ENCODE measurements around the gene CKAP2. TPM values are rescaled to one million over a fixed set of nuclear protein-coding genes. Genes with fewer than 3 reads are reported as not detected.
"Not testable (repeated sequence)": the region's sequence is repeated elsewhere in the genome, so short reads cannot be mapped to it uniquely, and the experiment has no call there.

CKAP2 gene
- 9.5 TPM for total RNA-seq

DNA sequence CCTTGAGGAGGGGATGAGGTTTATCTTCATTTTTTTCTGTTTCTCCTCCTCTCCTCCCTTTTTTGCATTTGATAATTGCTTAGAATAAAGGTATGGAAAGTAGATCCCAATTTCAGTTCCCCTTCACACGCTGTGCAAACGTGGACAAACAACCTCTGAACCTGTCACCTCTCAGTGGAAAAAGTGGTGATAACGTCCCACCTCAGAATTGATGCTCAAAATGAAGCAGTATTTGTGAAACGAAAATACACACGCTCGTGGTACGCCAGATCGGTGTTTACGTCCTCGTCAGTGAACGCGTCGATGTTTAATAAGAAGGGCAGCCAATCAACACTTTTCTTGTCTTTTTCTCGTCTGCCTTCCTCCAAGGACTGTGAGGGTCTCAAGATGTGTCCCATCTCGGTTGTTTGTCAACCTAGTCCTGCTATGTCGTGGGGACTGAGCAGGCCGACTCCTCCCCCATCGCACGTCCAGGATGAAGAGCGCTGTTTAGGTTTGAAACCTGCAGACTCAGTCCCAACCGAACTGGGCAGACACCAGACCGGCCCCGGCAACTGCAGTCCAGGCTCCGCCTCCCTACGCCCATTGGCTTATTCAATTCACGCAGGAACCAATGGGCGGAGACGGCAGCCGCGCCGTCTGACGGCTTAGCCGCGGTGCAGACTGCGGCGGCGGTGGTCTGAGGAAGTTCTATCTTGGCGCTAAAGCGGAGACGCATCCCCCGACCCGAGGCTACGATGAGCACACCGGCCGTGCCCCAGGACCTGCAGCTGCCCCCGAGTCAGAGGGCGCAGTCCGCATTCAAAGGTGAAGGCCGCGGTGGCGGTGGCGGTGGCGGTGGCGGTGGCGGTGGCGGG lies at the start of gene CKAP2:
TSS of gene CKAP2 (plus strand) at position 659 of the 857 bp plus-strand sequence. CDS start at position 738, 79 bp downstream.
- intact Hi-C loops (cut with DNase I), result no loop called here
- ATAC-seq (peak; percentile 97), DNase-seq (ENCODE audit: low spot score) (peak; percentile 94)

GRCh38 chr13:52405767-52406494 lies 49.3 kb upstream of the CKAP2 start, which contains the start of gene THSD1:
Gene THSD1, minus strand, starts transcription at chr13:52406172. Its CDS starts 3,572 bp downstream, at chr13:52402600.
- DNase-seq (ENCODE audit: low spot score) (peak; percentile 77), ATAC-seq (peak; percentile 91)
- intact Hi-C loops (cut with DNase I), result no loop called here

GRCh38 chr13:52406629-52407028 lies 48.6 kb upstream of the CKAP2 start:
- intact Hi-C loops (cut with DNase I), result no loop called here
- DNase-seq (ENCODE audit: low spot score), result no peak
- no peak for ATAC-seq

DNA sequence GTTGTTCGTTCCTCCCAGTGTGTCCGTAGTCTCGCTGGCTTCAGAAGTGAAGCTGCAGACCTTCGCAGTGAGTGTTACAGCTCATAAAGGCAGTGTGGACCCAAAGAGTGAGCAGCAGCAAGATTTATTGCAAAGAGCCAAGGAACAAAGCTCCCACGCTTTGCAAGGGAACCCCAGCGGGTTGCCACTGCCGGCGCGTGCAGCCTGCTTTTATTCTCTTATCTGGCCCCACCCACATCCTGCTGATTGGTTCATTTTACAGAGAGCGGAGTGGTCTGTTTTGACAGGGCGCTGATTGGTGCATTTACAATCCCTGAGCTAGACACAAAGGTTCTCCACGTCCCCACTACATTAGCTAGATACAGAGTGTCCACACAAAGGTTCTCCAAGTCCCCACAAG lies 47.8 kb upstream of the CKAP2 start:
- DNase-seq (ENCODE audit: low spot score); intact Hi-C loops (cut with DNase I); ATAC-seq: not testable (repeated sequence)

GRCh38 chr13:52408071-52408658 lies 47.1 kb upstream of the CKAP2 start:
- ATAC-seq; intact Hi-C loops (cut with DNase I); DNase-seq (ENCODE audit: low spot score): not testable (repeated sequence)

DNA sequence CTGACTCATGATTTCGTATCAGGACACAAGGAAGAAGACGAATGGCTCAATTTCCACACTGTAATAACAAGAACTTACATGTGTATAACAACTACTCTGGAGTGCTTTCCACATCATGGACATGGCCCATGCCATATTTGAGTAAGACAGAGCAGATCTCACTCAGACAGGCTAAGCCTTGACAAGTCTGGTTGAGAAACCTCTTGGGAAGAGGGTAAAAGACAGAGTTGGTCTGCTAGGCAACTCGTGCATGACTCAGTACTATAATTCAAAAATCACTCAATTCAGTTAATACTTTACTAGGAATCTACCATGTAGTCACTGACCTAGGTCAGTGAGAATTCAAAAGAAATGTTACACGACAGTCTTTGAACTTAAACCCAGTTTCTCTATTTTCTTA lies 43.6 kb upstream of the CKAP2 start:
- ATAC-seq (no peak), DNase-seq (ENCODE audit: low spot score) (no peak)
- intact Hi-C loops (cut with DNase I), result no loop called here

- intact Hi-C loops (cut with DNase I), result no loop called here
- no peak for ATAC-seq
- no peak for DNase-seq (ENCODE audit: low spot score)
Measured at GRCh38 chr13:52412128-52412527, 43.1 kb upstream of the CKAP2 start.

DNA sequence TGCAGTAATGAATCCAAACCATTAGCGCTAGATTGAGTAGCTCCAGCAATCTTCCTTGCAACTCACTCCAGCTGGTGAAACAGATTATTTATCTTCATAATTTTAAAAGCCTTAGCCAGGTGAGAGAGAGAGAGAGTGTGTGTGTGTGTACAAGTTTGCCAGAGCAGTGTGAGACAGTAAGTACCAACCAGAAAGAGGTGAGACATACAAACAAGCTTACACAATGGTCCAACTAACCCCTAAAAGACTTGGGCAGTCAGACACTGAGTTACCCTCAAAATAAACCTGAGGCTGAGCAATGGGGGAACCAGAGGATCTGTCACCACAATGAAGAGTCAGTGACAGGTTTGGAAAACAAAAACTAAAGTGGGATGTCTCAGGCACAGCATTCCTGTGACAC lies 41.2 kb upstream of the CKAP2 start:
- ATAC-seq (no peak), DNase-seq (ENCODE audit: low spot score) (no peak)
- intact Hi-C loops (cut with DNase I), result no loop called here

GRCh38 chr13:52414963-52415362 lies 40.3 kb upstream of the CKAP2 start:
- DNase-seq (ENCODE audit: low spot score) (no peak), ATAC-seq (no peak)
- intact Hi-C loops (cut with DNase I), result no loop called here

DNA sequence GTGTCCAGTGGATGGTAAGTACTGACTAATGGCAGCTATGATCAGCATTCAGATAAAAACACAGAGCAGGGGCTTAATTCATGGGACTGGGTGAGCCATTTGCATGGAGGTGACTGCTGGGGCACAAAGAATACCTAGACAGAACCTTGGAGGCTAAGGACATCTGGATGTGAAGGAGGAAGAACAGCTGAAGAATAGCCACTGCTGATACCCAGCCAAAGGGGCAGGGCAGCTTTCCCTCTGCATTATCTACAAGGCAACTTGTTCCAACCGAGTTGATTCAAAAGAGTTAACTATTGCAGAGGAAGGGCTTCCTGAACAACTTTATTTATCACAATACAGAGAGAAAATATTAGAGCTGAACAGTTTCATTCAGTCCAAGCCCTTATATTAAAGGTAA lies 36.2 kb upstream of the CKAP2 start:
- no peak for DNase-seq (ENCODE audit: low spot score)
- no peak for ATAC-seq
- intact Hi-C loops (cut with DNase I), result no loop called here

GRCh38 chr13:52421216-52421615 lies 34.1 kb upstream of the CKAP2 start:
- intact Hi-C loops (cut with DNase I), result no loop called here
- no peak for DNase-seq (ENCODE audit: low spot score)
- no peak for ATAC-seq

DNA sequence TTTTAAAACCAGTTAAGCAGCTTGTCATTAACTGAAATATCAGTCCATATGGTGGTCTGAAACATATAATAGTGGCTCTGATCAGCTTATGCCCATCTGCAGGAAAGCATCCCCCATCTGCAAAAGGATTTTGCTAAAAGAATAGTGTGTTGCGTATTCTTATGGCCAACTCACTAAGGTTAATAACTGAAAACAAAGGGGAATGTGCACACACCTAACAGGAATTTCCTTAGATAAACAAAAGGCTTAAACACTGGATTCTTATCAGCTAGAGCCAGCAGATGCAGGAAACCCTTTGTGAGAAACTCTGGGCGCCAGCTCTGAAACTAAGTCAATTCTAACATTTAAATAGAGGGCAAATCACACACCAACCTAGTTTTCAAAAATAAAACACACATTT lies 27.0 kb upstream of the CKAP2 start:
- ATAC-seq, result no peak
- no peak for DNase-seq (ENCODE audit: low spot score)
- intact Hi-C loops (cut with DNase I), result no loop called here

GRCh38 chr13:52432456-52432855 lies 22.8 kb upstream of the CKAP2 start:
- DNase-seq (ENCODE audit: low spot score) (no peak), ATAC-seq (no peak)
- intact Hi-C loops (cut with DNase I), result no loop called here

DNA sequence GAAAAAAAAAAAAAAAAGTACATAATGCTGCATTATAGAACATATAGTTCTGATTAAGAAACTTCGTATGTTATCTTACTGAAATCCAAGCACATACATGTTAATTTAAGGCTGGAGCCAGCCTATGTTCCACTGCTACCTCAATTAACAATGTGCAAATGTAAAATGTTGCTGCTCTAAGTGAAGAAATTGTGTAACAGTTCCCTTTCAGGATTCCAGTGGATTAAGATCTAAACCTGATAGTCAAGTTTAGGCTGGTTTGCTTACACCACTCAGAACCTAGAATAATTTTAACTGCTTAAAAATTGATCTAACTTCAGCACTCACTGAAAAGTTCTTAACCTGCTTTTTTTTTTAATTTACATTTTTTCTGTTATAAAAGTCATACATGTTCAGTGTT lies 9.0 kb upstream of the CKAP2 start:
- no peak for ATAC-seq
- intact Hi-C loops (cut with DNase I), result no loop called here
- DNase-seq (ENCODE audit: low spot score), result no peak

DNA sequence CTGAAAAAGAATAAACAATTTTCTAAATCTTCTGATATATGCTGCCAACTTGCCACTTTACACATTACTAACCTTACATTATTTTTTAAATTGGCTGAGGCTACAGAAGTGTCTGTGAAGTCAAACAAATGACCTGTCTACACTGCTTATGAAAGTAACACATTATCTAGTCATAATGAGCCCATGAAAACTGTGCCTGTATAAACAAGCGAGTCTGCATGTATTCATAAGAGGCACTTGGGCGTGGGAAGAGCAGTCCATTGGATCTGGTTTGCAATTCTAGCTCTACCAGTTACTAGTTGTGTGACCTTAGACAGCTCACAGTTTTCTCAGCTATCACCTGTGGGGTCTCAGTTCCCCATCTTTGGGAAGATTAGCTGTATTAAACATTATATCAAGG lies 7.9 kb upstream of the CKAP2 start:
- intact Hi-C loops (cut with DNase I), result no loop called here
- DNase-seq (ENCODE audit: low spot score) (no peak), ATAC-seq (no peak)

DNA sequence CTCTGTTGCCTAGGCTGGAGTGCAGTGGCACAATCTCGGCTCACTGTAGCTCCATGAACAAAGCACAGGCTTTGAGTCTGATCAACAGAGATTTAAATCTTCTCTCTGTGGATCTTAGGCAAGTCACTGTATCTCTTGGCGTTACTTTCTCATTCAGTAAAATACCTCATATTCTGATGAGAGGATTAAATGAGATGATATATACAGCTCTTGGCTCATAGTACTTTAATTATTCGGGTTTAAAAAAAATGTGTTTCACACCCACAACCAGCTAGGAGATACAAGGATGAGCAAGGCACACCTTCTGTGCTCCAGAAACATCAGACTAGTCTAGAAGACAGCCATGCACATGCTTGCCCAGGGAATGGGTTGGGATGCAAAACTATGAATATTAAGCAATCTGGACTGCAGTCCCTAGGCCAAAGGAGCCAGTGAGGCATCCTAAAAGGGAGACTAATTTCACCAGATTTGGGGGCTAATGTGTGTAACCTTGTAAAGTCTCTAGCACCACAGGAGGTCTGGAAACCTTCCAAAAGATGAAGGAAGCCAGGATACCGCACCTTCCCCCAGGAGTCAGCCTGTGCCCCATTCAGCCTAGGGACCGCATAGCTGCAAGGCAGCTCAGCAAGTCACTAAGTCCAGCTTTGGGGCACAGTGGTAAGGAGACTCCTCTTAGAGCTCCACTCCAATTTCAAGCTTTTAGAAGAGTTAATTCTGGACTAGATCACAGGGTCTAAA lies 7.3 kb upstream of the CKAP2 start:
- DNase-seq (ENCODE audit: low spot score) (no peak), ATAC-seq (no peak)
- intact Hi-C loops (cut with DNase I), result no loop called here

DNA sequence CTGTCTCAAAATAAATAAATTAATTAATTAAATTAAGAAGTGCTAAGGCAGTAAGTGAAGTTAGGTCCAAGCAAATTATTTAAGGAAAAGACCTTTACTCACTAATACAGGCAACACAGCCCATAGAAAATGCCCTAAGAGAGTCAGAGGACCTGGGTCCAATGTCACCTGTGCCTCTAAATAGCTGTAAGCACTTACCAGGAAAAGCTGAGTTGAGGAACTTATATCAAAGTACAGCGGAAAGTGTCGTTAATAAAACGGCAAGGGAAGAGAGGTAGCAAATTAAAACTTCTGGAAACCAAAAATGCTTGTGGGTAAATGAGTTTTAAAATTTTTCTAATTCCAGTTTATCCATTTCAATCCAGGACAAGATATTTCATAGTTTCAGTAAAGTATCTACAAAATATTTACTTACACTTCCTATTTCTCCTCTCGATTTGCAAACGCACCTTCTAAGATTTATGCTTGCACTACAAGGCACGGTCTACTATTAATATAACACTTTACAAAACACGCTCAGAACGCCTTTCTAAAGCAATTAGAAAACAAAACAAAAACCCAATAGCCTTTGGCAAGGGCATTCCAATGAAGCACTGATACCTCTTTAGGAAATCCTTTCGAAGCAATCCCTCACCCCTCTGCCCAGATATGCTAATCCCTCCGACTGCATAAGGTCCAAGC lies 5.8 kb upstream of the CKAP2 start:
- ATAC-seq (no peak), DNase-seq (ENCODE audit: low spot score) (no peak)
- intact Hi-C loops (cut with DNase I), result no loop called here

DNA sequence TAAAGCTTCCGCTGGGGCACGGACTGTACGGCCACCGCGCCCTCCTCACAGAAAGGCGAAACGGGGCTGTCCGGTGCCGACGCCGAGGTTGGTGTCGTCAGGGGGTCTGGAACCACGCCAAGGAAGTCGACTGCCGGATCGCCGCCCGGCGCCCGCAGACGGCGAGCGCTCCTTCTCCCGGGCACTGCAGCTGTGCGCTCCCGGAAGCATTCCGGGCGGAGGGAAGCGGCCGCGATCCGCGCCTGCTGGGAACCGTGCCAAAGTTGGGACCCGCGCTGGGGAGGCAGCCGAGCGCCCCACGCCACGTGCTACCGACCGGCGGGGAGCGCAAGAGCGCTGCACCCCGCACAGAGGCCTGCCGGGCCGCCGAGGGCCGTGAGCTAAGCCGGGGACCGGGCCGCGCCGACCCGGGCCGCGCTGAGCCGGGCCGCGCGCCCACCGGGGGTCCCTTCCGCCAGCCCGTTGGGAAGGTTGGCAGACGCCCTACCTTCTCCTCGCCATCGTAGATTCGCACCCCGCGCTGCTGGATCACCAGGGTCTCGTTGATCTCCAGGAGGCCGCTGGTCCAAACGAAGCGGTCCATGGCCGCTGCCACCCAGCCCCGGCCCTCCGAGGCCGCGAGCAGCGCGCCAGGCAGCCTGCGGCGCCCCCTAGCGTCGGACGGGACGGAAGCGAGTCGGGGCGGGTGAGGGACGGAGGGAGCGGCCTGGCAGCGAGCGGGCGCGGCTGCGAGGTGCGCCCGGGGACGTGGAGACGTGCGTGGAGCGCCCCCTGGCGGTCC lies 5.1 kb upstream of the CKAP2 start, which contains the start of gene VPS36:
TSS of gene VPS36 (minus strand) at position 623 of the 781 bp plus-strand sequence. CDS start at position 583, 40 bp downstream.
- DNase-seq (ENCODE audit: low spot score) (peak; percentile 98), ATAC-seq (peak; percentile 93)
- intact Hi-C loops (cut with DNase I), result no loop called here
